ENCODE results near the gene CLDN6.

The CLDN6 gene
- total RNA-seq: 0 to 0.21 (median 0) reads per million in 9 experiments

GRCh38 chr16:3017794-3018506 lies at the start of gene CLDN6:
Gene CLDN6 (minus strand): TSS chr16:3018183. CDS start chr16:3016021, 2,162 bp downstream.
- peak within 1 kb of the TSS in 1 of 2 donors; percentile 52 for H3K4me3 Mint-ChIP-seq
- H3K9me3 Mint-ChIP-seq: no peaks in the 10 kb centered on the region
- H3K4me1 Mint-ChIP-seq (ENCODE audit: low read depth in 2 of 2): peaks cover 29 to 32% of the 10 kb centered on the region in 2 donors
- peaks cover 8% of the 10 kb centered on the region for H3K36me3 Mint-ChIP-seq (ENCODE audit: insufficient read depth)
- H3K27me3 Mint-ChIP-seq: peaks cover 0 to 12% of the 10 kb centered on the region in 2 donors
- H3K27ac Mint-ChIP-seq: peak within 1 kb of the TSS in 1 of 2 donors; percentile 25
- ATAC-seq (replicated peaks): no peak
- no peak for DNase-seq

- DNase-seq (no peak), ATAC-seq (replicated peaks) (no peak)
- peaks cover 60% of the 10 kb centered on the region for H3K36me3 Mint-ChIP-seq (ENCODE audit: insufficient read depth)
- H3K27me3 Mint-ChIP-seq: no peaks in the 10 kb centered on the region
- H3K4me3 Mint-ChIP-seq: peak overlapping the region; percentile 100
- H3K4me1 Mint-ChIP-seq (ENCODE audit: low read depth in 2 of 2): peaks cover 56 to 62% of the 10 kb centered on the region in 2 donors
- peak overlapping the region; percentile 98 to 99 for H3K27ac Mint-ChIP-seq
- H3K9me3 Mint-ChIP-seq: no peaks in the 10 kb centered on the region
Measured at GRCh38 chr16:3066440-3066748, 48.4 kb upstream of the CLDN6 start.

DNA sequence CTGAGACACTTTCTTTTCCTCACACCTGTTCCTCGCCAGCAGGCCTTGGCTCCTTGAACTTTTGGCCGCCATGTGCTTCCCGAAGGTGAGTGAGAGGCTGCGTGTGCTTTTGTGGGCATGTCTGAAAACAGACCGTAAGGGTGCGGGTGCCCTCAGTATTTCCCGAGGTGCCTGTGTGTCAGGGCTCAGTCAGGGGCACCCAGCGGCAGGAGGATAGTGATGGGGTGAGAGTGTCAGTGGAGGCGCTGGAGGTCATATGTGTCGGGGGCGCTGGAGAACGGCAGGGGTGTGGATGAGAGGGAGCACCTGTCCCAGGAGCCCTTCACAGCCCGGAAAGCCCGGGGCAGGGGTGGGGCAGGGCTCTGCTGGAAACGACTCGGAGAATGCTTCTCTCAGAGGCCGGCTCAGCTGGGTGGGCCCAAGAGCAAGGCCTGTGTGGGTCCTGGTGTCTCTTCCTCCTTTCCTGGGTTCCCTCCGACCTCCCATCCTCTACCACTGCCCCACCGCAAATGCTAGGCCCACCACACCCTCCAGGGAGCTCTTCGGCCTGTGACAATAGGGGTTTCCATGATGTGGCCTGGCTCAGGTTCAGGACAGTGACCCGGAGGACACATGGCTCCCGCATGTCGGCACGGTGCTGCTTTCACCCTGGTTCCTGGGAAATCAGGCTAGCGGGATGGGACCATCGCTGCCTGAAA lies 47.9 kb upstream of the CLDN6 start:
- ATAC-seq (replicated peaks): peak; percentile 38
- Mint-ChIP-seq H3K36me3 (ENCODE audit: insufficient read depth) (peaks cover 56% of the 10 kb centered on the region), H3K9me3 (no peaks in the 10 kb centered on the region), H3K27me3 (no peaks in the 10 kb centered on the region), H3K27ac (peak overlapping the region; percentile 98 to 99), H3K4me3 (peak overlapping the region; percentile 100), H3K4me1 (ENCODE audit: low read depth in 2 of 2) (peaks cover 51 to 57% of the 10 kb centered on the region in 2 donors)
- DNase-seq: no peak

DNA sequence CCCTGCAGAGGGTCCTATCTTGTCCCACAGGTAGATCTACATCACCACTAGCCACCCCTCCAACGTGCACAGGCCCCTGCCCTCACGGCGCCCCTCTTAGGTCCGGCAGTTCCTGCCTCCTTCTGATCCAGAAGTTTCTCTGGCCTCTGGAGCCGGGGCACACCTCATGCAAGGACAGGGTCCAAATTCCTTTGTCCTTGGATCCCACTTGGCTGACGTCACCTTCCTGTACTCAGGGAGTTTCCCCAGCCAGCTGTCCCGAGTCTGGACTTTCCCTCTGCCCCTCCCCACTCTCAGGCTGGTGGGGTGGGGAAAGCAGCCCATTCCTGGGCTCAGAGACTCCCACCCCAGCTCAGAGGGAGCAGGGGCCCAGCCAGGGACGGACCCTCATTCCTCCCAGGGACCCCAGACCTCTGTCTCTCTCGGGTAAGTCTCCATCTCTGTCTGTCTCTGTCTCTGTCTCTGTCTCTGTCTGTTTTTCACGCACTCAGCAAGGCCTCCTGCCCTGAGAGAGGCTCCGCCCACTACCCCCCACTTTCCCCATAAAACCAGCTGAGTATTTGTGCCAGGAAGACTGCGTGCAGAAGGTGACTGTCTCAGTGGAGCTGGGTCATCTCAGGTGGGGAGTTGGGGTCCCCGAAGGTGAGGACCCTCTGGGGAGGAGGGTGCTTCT lies 47.2 kb upstream of the CLDN6 start, which contains the start of gene IL32:
TSS of gene IL32 (plus strand) at position 572 of the 673 bp plus-strand sequence. CDS start 172 bp downstream, outside the sequence.
- Mint-ChIP-seq H3K4me1 (ENCODE audit: low read depth in 2 of 2) (peaks cover 49 to 58% of the 10 kb centered on the region in 2 donors), H3K27ac (peak within 1 kb of the TSS; percentile 98 to 99), H3K9me3 (no peaks in the 10 kb centered on the region), H3K36me3 (ENCODE audit: insufficient read depth) (peaks cover 50% of the 10 kb centered on the region), H3K27me3 (no peaks in the 10 kb centered on the region), H3K4me3 (peak within 1 kb of the TSS; percentile 100)
- peak; percentile 65 for ATAC-seq (replicated peaks)
- DNase-seq: peak; percentile 50 to 57 (median 51)

- ATAC-seq (replicated peaks) (no peak), DNase-seq (no peak)
- no peaks in the 10 kb centered on the region for H3K9me3 Mint-ChIP-seq
- peaks cover 45 to 51% of the 10 kb centered on the region in 2 donors for H3K4me1 Mint-ChIP-seq (ENCODE audit: low read depth in 2 of 2)
- peak overlapping the region; percentile 98 to 99 for H3K27ac Mint-ChIP-seq
- peaks cover 41% of the 10 kb centered on the region for H3K36me3 Mint-ChIP-seq (ENCODE audit: insufficient read depth)
- H3K27me3 Mint-ChIP-seq: no peaks in the 10 kb centered on the region
- peak overlapping the region; percentile 100 for H3K4me3 Mint-ChIP-seq
Measured at GRCh38 chr16:3063625-3064386, 45.8 kb upstream of the CLDN6 start.

- peak overlapping the region; percentile 98 to 99 for H3K27ac Mint-ChIP-seq
- H3K27me3 Mint-ChIP-seq: no peaks in the 10 kb centered on the region
- ATAC-seq (replicated peaks): no peak
- H3K4me3 Mint-ChIP-seq: no peak overlapping the region
- no peaks in the 10 kb centered on the region for H3K9me3 Mint-ChIP-seq
- peaks cover 36 to 40% of the 10 kb centered on the region in 2 donors for H3K4me1 Mint-ChIP-seq (ENCODE audit: low read depth in 2 of 2)
- peaks cover 32% of the 10 kb centered on the region for H3K36me3 Mint-ChIP-seq (ENCODE audit: insufficient read depth)
- no peak for DNase-seq
Measured at GRCh38 chr16:3062553-3062952, 44.6 kb upstream of the CLDN6 start.

DNA sequence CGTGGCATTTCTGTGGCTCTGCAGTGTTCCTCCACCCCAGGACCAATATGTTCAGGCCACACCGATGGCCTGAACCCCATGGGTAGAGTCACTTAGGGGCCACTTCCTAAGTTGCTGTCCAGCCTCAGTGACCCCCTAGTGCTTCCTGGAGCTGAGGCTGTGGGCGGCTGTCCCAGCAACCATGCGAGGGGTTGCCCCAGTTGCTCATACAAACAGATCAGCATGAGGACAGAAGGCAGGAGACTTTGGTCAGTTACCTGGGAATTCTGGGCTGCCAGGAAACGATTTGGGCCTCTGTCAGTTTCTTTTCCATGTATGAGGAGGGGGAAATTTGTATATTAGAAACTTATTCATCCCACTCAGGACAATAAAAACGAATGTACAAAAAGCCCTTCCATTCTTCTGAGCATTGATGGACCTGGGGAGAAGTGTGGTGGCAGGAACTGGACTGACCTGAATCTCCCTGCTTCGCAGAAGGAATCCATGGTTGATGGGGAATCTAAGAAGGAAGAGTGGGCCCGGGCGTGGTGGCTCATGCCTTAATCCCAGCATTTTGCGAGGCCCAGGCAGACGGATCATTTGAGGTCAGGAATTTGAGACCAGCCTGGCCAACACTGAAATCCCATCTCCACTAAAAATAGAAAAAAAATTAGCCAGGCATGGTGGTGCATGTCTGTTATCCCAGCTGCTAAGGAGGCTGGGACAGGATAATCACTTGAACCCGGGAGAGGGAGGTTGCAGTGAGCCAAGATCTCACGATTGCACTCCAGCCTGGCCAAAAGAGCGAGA lies 42.5 kb upstream of the CLDN6 start:
- peak overlapping the region; percentile 91 to 92 for H3K4me3 Mint-ChIP-seq
- no peaks in the 10 kb centered on the region for H3K27me3 Mint-ChIP-seq
- H3K27ac Mint-ChIP-seq: peak overlapping the region; percentile 94 to 96
- ATAC-seq (replicated peaks): no peak
- H3K4me1 Mint-ChIP-seq (ENCODE audit: low read depth in 2 of 2): peaks cover 47 to 49% of the 10 kb centered on the region in 2 donors
- H3K9me3 Mint-ChIP-seq: no peaks in the 10 kb centered on the region
- no peak for DNase-seq
- H3K36me3 Mint-ChIP-seq (ENCODE audit: insufficient read depth): peaks cover 18% of the 10 kb centered on the region

DNA sequence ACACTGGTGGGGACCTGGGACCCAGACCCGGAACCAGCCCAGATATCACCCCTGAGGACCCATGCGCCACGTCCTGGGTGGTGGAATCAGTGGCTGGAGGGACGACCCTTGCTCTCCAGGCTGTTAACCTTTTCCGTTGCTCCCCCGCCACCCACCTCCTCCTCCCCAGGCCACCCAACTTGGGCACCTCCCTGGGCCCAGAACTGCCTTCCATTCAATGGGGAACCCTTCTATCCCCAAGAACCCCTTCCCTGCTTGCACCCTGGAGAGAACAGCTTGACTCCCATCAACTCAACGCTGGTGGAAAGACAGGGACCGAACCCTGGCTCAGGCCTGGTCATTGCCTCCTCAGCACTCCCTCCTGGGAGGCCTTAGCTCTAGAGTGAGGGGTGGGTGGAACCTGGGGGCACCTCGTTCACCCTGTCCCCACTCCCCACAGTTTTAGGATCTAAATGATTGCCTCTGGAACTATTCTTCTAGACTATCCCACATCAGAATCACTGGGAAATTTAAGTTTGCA lies 41.8 kb upstream of the CLDN6 start:
- no peak for ATAC-seq (replicated peaks)
- no peaks in the 10 kb centered on the region for H3K27me3 Mint-ChIP-seq
- no peak for DNase-seq
- H3K4me3 Mint-ChIP-seq: peak overlapping the region; percentile 91 to 92
- peaks cover 12% of the 10 kb centered on the region for H3K36me3 Mint-ChIP-seq (ENCODE audit: insufficient read depth)
- no peaks in the 10 kb centered on the region for H3K9me3 Mint-ChIP-seq
- peaks cover 51 to 53% of the 10 kb centered on the region in 2 donors for H3K4me1 Mint-ChIP-seq (ENCODE audit: low read depth in 2 of 2)
- peak overlapping the region; percentile 94 to 96 for H3K27ac Mint-ChIP-seq

DNA sequence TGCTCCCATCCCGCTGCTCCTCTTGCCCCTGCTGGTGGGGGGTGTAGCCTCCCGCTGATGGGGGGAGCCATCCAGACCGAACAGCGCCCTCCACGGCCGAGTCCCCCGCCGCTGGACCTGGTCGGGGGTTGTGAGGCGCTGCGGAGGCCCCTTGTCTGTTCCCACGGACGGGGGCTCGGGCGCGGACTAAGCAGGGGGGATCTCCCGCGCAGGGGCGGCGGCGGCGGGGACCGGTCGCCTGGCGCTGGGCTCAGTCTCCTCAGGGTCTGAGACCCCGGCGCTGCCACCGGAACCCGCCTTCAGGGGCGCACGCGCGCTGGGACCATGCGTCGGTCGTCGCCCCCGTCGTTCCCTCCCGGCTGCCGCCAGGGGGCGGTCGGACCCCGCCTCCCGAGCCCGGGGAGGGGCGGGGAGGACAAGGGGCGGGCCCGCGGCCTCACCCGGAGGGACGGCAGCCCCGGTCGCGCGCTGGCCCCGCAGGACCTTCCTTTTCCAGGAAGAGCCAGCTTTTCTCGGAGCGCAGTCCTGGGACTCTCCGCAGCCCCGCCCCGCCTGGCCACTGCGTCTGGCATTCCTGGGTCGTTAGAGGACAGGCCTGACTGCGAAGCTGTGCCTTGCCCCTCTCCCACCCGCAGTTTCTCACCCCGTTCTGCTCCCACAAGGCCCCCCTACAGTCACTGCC lies 41.2 kb upstream of the CLDN6 start:
- Mint-ChIP-seq H3K9me3 (no peaks in the 10 kb centered on the region), H3K4me1 (ENCODE audit: low read depth in 2 of 2) (peaks cover 52% of the 10 kb centered on the region in 2 donors), H3K36me3 (ENCODE audit: insufficient read depth) (peaks cover 14% of the 10 kb centered on the region), H3K27me3 (no peaks in the 10 kb centered on the region), H3K27ac (peak overlapping the region; percentile 94 to 96), H3K4me3 (peak overlapping the region; percentile 91 to 92)
- DNase-seq (peak; percentile 82 to 90 (median 89)), ATAC-seq (replicated peaks) (peak; percentile 85)

- ATAC-seq (replicated peaks) (peak; percentile 54), DNase-seq (peak in 2 of 3 experiments; percentile 30 to 51)
- H3K9me3 Mint-ChIP-seq: no peaks in the 10 kb centered on the region
- peak overlapping the region; percentile 60 to 96 for H3K27ac Mint-ChIP-seq
- peak overlapping the region; percentile 91 to 92 for H3K4me3 Mint-ChIP-seq
- peaks cover 53 to 54% of the 10 kb centered on the region in 2 donors for H3K4me1 Mint-ChIP-seq (ENCODE audit: low read depth in 2 of 2)
- peaks cover 18% of the 10 kb centered on the region for H3K36me3 Mint-ChIP-seq (ENCODE audit: insufficient read depth)
- H3K27me3 Mint-ChIP-seq: no peaks in the 10 kb centered on the region
Measured at GRCh38 chr16:3058139-3059030, 40.4 kb upstream of the CLDN6 start.

Measured in effector memory CD8-positive, alpha-beta T cell (primary cell).